ENCODE measurements around the gene LARP4B.

The LARP4B gene

DNA sequence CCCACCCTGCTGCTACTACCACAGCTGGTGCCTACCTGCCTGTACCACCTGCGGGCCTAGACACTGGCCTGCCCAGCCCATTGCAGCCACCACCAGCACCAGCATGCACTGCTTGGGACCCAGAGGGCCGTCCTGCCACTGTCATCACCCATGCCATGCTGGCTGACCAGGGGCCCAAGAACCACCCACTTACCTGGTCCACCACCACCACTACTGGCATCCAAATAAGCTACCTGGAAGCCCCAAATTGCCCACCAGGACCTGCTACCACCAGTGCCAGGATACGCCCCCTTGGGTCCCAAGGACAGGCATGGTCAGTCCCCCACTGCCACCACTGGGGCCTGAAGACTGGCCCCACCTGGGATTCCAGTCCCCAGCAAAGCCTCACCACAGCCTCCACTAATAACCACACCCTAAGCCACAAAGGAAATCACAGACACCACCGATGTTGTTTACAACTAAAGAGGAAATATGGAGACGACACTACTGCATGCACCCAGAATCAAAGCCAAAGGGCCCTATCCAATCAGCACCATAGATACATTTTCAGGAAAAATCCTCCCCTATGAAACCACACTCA lies 171.5 kb downstream of the LARP4B start:
- FAIRE-seq = no peak
